Hepatocyte (in vitro differentiated cells): Measurements from ENCODE around the gene PLCG1.

Source experiments
- EZH2 ChIP-seq: fragments of 200-600 bp; sonication (generic); IDR thresholded peaks from 2 replicates; pipeline ENCODE4 v1.6.1; 2016; ENCODE audit warnings: antibody characterized with exemption, mild to moderate bottlenecking, borderline replicate concordance
- EZH2phosphoT487 ChIP-seq: fragments of 200-600 bp; sonication (generic); IDR thresholded peaks from one replicate; pipeline ENCODE4 v1.6.1; 2018; ENCODE audit warnings: antibody characterized with exemption, mild to moderate bottlenecking, low read depth, moderate library complexity; ENCODE audit not compliant: unreplicated experiment, severe bottlenecking
- TF ChIP-seq, protein P1 (sequence below): fragments of 200-600 bp; sonication (generic); IDR thresholded peaks from 2 replicates; pipeline ENCODE4 v1.5.1; 2016; ENCODE audit warnings: antibody characterized with exemption, mild to moderate bottlenecking; ENCODE audit not compliant: poor library complexity

DNA sequence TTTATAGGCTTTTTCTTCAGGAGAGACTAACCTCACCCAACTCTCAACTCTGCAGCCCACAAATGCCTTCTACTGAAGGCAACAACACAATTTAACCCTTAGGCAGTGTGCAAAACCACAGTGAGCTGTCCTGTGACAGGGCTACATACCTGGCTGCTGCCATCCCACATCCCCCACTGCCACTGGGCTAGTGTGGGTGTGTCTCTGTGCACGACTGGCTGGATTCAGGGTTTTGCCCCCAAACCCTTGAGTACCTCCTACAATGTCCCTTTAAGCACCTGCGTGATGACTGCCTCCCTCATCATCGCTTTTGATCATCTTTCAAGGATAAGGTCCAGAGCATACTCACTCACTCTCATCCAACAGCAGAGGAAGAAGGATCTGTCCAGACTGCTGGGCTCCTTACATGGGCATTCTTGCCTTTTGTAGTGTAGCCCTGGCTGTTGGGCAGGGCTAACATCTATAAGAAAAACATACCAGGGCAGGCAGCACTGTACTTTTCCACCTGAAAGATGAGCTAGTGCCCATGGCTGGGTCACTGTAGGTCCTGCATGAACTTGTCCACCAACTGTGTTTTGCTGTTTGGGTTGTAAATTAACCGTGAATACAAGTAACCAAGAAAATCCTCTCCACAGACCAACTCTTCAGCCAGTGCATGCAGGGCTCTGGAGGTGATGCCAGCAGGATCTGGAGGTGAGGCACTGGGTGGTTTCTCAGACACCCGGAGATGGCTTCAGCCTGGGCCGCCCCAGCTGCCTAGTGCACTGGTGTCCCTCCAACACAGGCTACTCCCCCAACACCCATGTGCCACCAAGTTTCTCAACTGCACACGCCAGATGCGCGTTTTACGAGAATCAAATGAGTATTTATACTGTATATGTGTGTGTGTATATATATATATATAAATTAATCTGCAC lies 45.2 kb downstream of the PLCG1 start:
- TF ChIP-seq, protein P1, sequence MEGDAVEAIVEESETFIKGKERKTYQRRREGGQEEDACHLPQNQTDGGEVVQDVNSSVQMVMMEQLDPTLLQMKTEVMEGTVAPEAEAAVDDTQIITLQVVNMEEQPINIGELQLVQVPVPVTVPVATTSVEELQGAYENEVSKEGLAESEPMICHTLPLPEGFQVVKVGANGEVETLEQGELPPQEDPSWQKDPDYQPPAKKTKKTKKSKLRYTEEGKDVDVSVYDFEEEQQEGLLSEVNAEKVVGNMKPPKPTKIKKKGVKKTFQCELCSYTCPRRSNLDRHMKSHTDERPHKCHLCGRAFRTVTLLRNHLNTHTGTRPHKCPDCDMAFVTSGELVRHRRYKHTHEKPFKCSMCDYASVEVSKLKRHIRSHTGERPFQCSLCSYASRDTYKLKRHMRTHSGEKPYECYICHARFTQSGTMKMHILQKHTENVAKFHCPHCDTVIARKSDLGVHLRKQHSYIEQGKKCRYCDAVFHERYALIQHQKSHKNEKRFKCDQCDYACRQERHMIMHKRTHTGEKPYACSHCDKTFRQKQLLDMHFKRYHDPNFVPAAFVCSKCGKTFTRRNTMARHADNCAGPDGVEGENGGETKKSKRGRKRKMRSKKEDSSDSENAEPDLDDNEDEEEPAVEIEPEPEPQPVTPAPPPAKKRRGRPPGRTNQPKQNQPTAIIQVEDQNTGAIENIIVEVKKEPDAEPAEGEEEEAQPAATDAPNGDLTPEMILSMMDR: no peak
- TF ChIP-seq EZH2: no peak
- no peak for TF ChIP-seq EZH2phosphoT487
